GM21786 (cell line): ENCODE measurements around the gene TDG.

ENCODE experiments used
- ATAC-seq: cut with Tn5 transposase; IDR thresholded peaks from one replicate; pipeline ENCODE4 v1.9.1; 2021; ENCODE audit not compliant: unreplicated experiment

Gene TDG

GRCh38 chr12:103958621-103959020, 7.1 kb upstream of the TDG start:
- no peak for ATAC-seq

GRCh38 chr12:103960616-103961227, 5.0 kb upstream of the TDG start:
- no peak for ATAC-seq

DNA sequence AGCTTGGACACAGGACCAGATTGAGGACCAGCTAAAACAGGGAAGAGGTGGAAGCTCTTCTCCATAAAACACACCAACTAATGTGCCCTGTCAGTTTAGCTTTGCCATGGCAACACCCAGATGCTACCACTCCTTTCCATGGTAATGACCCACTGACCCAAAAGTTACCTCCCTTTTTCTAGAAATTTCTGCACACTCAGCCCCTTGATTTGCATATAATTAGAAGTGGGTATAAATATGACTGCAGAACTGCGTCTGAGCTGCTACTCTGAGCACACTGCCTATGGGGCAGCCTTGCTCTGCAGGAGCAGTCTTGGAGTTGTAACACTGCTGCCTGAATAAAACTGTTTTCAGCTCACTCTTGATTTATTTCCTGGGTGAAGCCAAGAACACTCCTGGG, 3.2 kb upstream of the TDG start:
- ATAC-seq, result no peak

- ATAC-seq, result no peak
Measured at GRCh38 chr12:103964805-103965204, 867 bp upstream of the TDG start.

- no peak for ATAC-seq
Measured at GRCh38 chr12:103965255-103965589, 450 bp upstream of the TDG start.

GRCh38 chr12:103966736-103967135, 1.1 kb downstream of the TDG start:
- ATAC-seq, result no peak

DNA sequence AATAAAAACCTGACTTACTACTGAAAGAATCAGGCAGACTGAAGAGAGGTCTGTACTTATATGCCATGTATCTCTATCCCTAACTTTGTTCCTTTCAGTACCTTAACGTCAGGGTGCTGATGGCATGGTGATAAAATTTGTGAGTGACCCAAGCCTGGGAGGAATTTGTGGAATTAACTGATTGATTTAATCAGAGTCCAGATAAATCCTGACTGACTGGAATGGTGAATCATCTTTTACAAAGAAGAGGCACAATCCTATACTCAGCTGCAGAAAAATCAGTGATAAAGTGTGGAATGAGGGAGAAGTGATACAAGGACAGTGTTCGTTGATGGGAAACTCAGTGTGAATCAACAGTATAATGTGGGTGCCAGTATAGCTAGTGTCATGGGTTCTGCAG, 3.7 kb downstream of the TDG start:
- no peak for ATAC-seq

- ATAC-seq, result no peak
Measured at GRCh38 chr12:103973909-103974308, 8.2 kb downstream of the TDG start.

GRCh38 chr12:103975368-103975767, 9.7 kb downstream of the TDG start:
- ATAC-seq, result no peak

- no peak for ATAC-seq
Measured at GRCh38 chr12:103978384-103978982, 12.8 kb downstream of the TDG start.

- ATAC-seq, result no peak
Measured at GRCh38 chr12:103986829-103987228, 21.2 kb downstream of the TDG start.

DNA sequence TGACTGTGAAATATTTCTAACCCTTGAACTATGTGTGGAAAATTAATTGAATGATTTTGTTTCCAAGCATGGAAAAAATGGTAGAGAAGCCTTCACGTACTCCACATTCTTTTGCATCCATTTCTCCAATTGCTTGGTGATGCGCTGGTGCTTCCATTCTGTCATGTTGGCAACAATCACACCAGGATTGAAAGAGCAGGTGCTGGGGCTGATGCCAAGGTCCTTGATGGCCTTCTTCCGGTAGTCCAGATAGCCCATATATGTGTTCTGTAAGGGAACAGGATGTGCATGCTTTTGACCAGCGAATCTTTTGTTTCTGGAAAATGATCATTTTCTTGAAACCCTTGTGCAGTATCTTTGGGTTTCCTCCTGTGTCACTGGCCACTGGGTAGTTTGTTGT, 28.6 kb downstream of the TDG start:
- no peak for ATAC-seq

- no peak for ATAC-seq
Measured at GRCh38 chr12:103996595-103996994, 30.9 kb downstream of the TDG start.

DNA sequence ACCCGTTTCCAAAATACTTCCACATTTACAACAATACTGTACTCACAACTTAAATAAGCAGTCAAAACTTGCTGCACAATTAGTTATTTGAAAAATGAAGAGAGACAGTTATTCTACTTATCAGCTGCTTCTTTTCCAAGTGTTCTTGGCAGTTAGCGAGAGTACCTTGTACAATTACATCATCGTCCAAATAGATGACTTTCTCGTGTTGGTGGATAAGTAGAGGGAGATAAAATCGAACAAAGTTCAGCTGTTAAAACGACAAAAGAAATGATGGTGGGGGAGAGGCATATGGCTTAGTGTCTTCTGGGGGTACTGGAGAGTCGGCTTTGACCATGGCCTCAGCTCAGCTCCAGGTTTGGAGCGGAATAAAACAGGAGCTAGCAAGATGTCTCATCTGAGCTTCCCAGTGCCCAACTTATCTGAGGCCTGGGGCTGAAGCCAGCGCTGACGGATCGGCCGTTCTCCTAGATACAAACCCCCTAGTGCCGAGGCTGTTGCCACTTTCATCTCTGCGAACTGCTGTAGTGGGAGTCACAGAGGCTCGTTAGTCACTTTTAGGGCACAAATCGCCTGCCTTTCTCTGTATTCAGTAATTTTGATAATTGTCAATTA, 31.7 kb downstream of the TDG start:
- ATAC-seq, result no peak

GRCh38 chr12:103998976-103999375, 33.3 kb downstream of the TDG start:
- ATAC-seq, result no peak

DNA sequence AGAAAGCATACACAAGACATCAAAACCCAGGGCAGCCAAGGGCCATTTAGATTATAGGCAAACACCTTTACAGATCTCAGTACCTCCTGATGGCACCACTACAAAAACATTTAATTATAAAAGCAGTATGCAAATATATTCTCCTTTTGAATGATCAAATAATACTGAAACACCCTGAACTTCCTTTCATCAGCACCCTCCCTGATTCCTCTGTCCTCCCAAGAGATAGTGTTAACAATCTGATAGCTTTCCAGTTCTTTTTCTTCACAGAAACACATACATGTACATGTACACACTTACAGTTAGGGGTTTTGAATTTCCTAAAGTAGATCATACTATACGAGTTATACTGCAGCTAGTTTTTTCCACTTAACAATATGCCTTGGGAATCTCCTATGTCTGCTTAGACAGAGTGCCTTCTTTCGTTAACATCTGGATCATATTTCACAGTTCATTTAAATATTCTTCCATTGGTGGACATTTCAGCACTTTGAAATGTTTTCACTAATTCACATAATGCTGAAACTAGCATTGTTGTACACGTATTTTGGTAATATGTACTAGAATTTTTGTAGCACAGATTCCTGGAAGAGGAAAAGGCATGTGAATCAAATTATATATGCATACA, 35.2 kb downstream of the TDG start:
- ATAC-seq, result no peak

DNA sequence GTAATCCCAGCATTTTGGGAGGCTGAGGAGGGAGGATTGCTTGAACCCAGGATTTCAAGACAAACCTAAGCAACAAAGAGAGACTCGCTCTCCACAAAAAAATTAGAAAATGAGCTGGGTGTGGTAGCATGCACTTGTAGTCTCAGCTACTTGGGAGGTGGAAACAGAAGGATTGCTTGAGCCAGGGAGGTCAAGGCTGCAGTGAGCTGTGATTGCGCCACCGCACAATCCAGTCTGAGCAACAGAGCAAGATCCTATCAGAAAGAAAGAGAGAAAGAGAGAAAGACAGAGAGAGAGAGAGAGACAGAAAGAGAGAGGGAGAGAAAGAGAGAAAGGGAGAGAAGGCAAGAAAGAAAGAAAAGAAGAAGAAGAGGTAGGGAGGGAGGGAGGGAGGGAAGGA, 37.0 kb downstream of the TDG start:
- ATAC-seq, result no peak

DNA sequence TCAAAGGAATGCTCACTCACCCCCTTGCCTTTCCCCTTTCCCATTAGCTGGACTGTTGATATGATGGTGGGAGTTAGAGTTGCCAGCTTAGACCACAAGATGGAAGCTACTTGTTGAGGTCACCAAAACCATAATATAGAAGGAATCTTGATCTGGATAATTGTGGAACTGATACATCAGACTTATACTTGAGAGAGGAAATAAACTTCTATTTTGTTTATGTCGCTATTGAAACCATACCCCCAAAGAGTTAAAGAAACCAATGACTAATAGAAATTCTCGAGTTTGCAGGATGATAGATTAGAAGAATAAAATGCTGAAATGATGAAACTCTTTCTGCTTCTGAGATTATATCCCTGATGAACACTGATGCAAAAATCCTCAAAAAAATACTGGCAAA, 37.9 kb downstream of the TDG start:
- no peak for ATAC-seq

DNA sequence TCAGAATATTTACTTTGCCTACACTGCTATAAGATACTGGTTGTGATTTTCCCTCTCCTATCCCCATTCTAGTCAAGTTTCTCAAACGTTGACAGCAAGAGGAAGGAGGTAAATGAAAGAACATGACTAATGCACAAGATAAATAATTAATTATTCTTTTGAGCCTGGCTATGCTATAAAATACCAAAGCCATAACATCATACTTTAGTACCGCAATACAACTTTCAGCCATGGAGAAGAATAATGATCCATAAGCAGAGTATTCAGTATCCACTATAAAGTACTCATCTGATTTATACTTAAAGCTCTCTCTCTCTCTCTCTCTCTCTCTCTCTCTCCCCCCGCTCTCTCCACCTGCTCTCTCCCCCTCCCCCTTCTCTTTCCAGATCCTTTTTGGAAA, 41.3 kb downstream of the TDG start:
- no peak for ATAC-seq

GRCh38 chr12:104010121-104010520, 44.4 kb downstream of the TDG start:
- no peak for ATAC-seq

GRCh38 chr12:104010606-104011169, 45.0 kb downstream of the TDG start:
- ATAC-seq, result no peak

GRCh38 chr12:104011253-104011652, 45.6 kb downstream of the TDG start:
- no peak for ATAC-seq
